HTR-8/SVneo (cell line): ENCODE measurements around the gene TLNRD1.

ENCODE experiments used
- DNase-seq: peaks from one replicate; pipeline ENCODE4 v3.0.0; 2011; ENCODE audit warnings: low spot score, mixed read lengths; ENCODE audit not compliant: insufficient read length
- FAIRE-seq: peaks from 2 replicates; lab custom pipeline; 2011; peaks lifted over from hg19 to GRCh38; lab: Jason Lieb, UNC

TLNRD1 gene

GRCh38 chr15:81024265-81024872 is 23.6 kb downstream of the TLNRD1 start:
- no peak for FAIRE-seq

GRCh38 chr15:81024936-81025335 is 24.2 kb downstream of the TLNRD1 start:
- FAIRE-seq (no peak), DNase-seq (no peak)

More at GRCh38 chr15:81024265-81024872, 23.6 kb downstream of the TLNRD1 start:
- no peak for DNase-seq

DNA sequence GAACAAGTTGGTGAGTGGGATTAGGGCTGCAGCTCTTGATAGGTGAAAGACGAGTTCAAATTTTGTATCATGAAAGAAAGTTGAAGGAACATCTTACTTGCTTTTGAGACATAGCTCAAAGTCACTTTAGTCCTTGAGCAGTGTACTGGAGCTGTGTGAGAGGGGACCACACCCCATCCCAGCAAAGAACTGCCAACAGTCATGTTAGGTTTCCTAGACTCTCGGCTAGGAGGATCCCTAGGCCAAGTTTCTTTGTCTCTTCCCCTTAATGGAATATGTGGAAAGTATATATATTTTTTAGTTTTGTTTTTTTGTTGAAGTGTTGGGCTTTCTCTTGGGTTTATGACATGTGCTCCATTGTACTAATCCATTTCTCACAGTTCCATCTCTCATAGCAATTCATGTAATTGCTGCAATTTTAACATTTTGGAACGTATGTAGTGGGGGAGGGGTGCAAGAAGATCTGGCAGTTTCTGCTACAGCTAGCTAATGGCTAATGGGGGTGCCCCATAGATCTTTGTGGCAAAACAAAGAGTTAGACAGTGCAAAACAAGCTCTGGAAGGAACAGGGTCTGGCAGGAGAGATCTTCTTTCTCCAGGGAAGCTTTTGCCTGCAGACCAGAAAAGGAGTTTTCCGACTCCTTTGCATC is 25.1 kb downstream of the TLNRD1 start:
- FAIRE-seq = no peak
- DNase-seq = no peak

DNA sequence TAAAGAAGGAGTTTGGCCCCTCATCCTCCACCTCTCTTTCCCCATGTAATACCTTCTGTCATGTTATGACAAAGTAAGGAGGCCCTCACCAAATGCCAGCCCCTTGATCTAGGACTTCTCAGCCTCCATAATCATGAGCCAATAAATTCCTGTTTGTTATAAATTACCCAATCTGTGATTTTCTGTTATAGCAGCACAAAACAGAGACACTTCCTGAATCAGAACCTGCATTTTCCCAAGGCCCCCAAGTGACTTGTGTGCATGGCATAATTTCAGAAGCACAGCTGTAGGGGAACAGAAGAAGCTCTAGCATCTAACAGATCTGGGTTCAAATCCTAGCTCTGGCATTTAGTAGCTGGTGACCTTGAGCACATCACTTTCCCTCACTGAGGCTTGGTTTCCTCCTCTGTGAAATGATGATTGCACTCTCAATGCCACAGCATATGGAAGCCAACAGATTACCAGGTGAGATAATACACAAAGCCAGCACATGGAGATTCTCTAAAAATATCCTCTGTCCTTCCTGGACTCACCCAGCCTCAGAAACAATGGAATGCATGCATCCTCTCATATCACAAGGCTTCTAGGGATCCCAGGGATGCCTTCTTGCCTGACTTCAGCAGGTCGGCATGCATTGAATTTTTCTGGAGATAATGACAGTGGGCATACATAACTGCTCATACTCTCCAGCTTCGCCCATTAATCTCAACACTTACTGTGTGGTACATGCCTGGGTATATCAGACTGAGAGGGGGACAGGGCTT is 26.3 kb downstream of the TLNRD1 start:
- DNase-seq (no peak), FAIRE-seq (no peak)

DNA sequence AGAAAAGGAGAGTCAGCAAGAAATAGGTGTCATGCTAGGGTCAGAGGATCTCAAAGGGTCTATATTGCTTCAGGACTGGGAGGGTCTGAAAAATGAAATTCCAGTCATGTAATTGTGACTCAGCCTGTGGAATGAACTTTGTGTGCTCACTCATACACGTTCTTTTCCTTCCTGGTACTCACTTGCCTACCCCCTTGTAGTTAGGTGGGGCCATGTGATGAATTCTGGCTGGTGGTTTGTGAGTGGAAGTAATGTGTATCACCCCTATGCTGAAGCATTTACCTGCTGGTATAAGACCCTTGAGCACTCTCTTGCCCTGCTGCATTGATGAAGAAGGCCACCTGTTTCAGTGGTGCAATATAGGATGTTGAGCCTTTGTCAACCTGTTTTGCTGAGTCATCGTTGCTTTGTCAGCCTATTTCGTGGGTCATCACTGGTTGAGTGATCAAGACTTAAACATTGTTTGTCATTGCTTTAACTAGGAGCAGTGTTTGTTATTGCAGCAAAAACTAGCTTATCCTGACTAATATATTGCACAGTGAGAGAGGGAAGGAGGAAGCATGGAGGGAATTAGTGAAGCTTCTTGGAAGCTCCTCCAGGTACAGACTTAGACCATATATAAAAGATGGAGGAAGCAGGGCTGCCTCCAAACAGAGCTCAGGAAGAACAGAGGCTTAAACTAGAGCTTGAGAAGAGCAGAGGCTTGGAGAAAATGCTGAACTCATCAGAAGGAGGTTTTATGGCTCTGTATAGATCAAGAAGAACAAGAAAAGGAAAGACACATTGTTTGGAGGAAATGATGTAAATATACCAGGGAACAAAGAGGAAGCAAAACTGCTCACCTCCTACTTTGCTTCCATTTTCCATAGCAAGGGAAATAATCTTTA is 28.9 kb downstream of the TLNRD1 start:
- no peak for FAIRE-seq
- DNase-seq = no peak

DNA sequence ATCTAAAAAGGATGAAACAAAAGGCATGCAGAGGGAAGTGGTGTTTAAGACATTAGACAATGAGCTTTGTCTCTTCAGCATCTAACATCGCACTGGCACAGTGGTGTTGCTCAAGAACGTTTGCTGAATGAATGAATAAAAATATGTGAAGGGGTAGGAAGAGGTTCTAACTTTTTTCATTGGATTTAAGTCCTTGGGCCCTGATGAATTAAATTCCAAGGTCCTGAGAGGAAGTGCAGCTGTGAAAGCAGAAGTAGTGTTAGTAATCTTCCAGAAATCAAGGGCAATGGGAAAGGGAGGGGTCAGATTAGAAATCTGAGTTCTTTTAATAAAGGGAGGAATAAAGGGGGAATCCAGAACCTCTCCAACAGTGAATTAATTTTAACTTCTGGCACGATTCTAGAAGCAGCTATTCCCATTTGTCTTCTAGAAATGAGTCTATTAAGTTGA is 29.6 kb downstream of the TLNRD1 start:
- FAIRE-seq (no peak), DNase-seq (no peak)

DNA sequence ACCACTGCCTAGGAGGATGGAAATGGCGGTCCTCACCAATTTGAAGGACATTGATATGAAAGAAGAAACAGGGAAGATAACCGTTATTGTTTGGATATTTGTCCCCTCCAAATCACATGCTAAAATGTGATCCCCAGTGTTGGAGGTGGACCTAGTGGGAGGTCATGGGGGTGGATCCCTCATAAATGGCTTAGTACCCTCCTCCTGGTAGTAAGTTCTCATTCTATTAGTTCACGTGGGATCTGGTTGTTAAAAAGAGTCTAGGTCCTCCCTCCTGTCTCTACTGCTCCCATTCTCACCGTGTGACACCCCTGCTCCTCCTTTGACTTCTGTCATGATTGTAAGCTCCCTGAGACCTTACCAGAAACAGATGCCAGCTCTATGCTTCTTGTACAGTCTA is 30.5 kb downstream of the TLNRD1 start:
- no peak for DNase-seq

GRCh38 chr15:81032355-81032754 is 31.6 kb downstream of the TLNRD1 start:
- FAIRE-seq (no peak), DNase-seq (no peak)

More for the DNA sequence above, 30.5 kb downstream of the TLNRD1 start:
- no peak for FAIRE-seq

- DNase-seq = no peak
- FAIRE-seq = no peak
Measured at GRCh38 chr15:81032818-81033217, 32.1 kb downstream of the TLNRD1 start.

DNA sequence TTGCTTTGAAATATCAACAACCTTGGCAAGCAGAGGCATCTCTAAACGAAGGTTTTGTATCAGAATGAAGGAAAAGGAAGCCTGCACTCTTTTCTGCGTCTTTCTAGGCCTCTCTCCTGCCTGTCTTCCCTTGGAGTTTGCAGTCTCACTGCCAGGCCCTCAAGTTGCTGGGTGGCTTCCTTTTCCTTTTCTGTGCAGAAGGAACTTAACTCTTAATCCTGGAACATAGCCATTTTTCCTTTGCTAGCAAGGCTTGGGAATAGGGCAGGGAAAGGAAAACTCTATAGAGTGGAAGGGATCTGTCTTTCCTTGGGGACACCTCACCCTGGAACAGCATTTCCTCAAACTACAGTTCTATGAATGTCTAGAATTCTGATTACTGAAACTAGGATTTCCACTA is 32.8 kb downstream of the TLNRD1 start:
- FAIRE-seq = no peak
- DNase-seq = no peak

- DNase-seq = no peak
Measured at GRCh38 chr15:81037952-81038743, 37.4 kb downstream of the TLNRD1 start.

DNA sequence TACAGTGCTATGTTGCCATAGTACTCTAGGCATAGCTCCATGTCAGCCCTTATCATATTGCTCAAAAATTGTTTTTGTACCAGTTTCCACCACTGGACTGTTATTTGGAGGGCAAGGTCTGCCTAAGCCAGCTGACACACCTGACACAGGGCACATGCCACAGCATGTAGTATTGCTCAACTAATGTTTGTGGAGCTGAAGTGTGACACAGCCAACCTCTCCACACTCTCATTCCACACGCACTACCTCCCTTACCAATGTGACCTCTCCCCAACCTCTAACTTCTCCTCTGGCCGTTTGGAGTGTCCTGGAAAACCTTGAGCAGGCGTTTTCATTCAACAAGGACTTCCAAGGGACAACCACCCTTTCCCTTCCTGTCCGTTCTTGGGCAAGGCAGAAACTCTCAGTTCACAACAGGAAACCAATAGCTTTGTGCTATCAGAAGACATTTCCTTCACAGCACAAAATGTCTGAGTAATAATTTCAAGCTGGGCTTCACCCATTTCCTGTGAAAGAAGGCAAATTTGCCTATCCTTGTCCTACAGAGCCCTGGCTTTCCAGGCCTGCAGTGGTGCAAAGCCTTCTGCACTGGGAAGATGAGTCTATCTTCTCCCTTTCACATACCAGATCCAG is 38.4 kb downstream of the TLNRD1 start:
- FAIRE-seq (no peak), DNase-seq (no peak)

More at GRCh38 chr15:81037952-81038743, 37.4 kb downstream of the TLNRD1 start:
- FAIRE-seq = no peak

GRCh38 chr15:81040757-81041156 is 40.0 kb downstream of the TLNRD1 start:
- FAIRE-seq (no peak), DNase-seq (no peak)

DNA sequence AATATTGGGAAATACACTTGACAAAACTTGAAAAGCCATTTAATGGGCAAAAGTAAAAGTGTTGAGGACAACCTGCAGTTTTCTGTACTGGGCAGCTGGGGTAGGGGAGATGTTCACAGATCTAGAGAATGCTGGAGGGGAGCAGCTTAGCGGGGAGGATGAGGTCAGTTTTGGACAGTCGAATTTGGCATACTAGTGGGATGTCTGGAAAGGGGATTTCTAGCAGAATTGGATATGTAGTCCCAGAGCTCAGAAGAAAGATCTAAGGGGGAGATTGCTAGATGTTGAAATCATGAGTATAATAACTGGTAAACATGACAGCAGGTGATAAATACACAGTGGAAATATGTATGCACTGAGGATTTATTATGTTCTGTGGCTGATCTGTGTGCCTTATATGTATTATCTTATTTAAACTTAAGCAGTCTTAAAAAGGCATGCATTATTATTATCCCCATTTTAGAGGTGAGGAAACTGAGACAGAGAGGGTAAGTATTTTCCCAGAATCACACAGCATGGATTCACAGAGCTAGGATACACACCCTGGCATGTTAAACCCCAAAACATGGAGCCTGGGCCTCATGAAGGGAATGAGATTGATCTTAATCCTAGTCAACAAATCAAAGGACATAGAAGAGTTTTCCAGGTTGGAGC is 42.7 kb downstream of the TLNRD1 start:
- no peak for DNase-seq
- no peak for FAIRE-seq

GRCh38 chr15:81043935-81044575 is 43.3 kb downstream of the TLNRD1 start:
- FAIRE-seq = no peak
- DNase-seq = no peak

- DNase-seq = no peak
- no peak for FAIRE-seq
Measured at GRCh38 chr15:81046290-81046689, 45.6 kb downstream of the TLNRD1 start.

GRCh38 chr15:81047928-81048327 is 47.2 kb downstream of the TLNRD1 start:
- DNase-seq (no peak), FAIRE-seq (no peak)

DNA sequence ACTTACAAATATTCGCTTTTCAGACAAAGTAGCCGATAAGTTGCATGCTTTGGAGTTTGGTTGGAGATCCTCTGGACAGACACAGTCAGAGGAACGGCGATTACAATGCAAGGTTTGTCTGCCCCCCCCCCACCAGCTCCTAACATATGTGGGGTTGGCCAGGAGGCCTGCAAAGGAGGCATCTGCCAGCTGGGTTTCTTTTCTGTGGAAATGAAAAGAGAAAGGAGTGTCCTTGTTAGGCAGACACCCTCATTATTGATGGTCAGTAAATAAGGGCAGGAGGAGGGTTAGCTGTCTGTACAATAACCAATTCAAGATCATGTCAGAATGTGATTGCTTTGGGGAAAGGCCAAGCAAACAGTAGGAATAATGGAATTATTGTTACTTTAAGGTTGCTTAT is 49.1 kb downstream of the TLNRD1 start:
- FAIRE-seq (no peak), DNase-seq (no peak)
